Measurements from ENCODE around the gene OR2B6. TPM values are rescaled to one million over a fixed set of nuclear protein-coding genes. Genes with fewer than 3 reads are reported as not detected.

OR2B6 gene
- total RNA-seq, 1 experiment from 2014 or later, result not detected

GRCh38 chr6:27972750-27973149, 15.7 kb downstream of the OR2B6 start:
- no peaks in the 10 kb centered on the region for H3K4me1 ChIP-seq
- H3K4me1 Mint-ChIP-seq (ENCODE audit: low read depth, unreplicated experiment), result no peaks in the 10 kb centered on the region
- no peak overlapping the region for H3K27ac Mint-ChIP-seq (ENCODE audit: unreplicated experiment)
- peaks cover 10% of the 10 kb centered on the region for H3K27me3 Mint-ChIP-seq (ENCODE audit: insufficient read depth, unreplicated experiment)
- TF ChIP-seq CTCF (IDR thresholded peaks at IDR 0.05; ENCODE audit: insufficient read depth in 1 of 2, low read depth in 1 of 2, low read length in 1 of 2, severe bottlenecking in 1 of 2, unreplicated experiment in 1 of 2), result no peak
- no peaks in the 10 kb centered on the region for H3K9me3 Mint-ChIP-seq (ENCODE audit: unreplicated experiment)
- H3K4me3 ChIP-seq (ENCODE audit: low read depth, low read length), result no peak overlapping the region
- intact Hi-C loops (cut with micrococcal nuclease; ENCODE audit: unreplicated experiment), result no loop called here
- no peak overlapping the region for H3K4me3 Mint-ChIP-seq (ENCODE audit: unreplicated experiment)
- DNase-seq, result no peak
- no peaks in the 10 kb centered on the region for H3K36me3 ChIP-seq (ENCODE audit: control insufficient read depth, insufficient read depth, low read length)
- POLR2A ChIA-PET, result no interaction called here
- no peaks in the 10 kb centered on the region for H3K36me3 Mint-ChIP-seq (ENCODE audit: insufficient read depth, unreplicated experiment)
- CTCF ChIA-PET, result no interaction called here
- no peaks in the 10 kb centered on the region for H3K27me3 ChIP-seq (replicated peaks; ENCODE audit: control insufficient read depth, insufficient read depth, low read length)
- BruUV-seq (replicated peaks), result no TSS peak
- 0 out of 2 replicates have a peak, but pooled peaks cover 5% of the 10 kb centered on the region for H3K9me3 ChIP-seq

GRCh38 chr6:27977387-27977786, 20.3 kb downstream of the OR2B6 start:
- no TSS peak for BruUV-seq (replicated peaks)
- Mint-ChIP-seq H3K4me3 (ENCODE audit: unreplicated experiment) (no peak overlapping the region), H3K27me3 (ENCODE audit: insufficient read depth, unreplicated experiment) (peaks cover 11% of the 10 kb centered on the region), H3K27ac (ENCODE audit: unreplicated experiment) (no peak overlapping the region), H3K9me3 (ENCODE audit: unreplicated experiment) (no peaks in the 10 kb centered on the region), H3K4me1 (ENCODE audit: low read depth, unreplicated experiment) (no peaks in the 10 kb centered on the region), H3K36me3 (ENCODE audit: insufficient read depth, unreplicated experiment) (no peaks in the 10 kb centered on the region)
- H3K9me3 ChIP-seq, result no peaks in the 10 kb centered on the region
- H3K4me3 ChIP-seq (ENCODE audit: low read depth, low read length), result no peak overlapping the region
- no peaks in the 10 kb centered on the region for H3K4me1 ChIP-seq
- TF ChIP-seq CTCF (IDR thresholded peaks at IDR 0.05; ENCODE audit: insufficient read depth in 1 of 2, low read depth in 1 of 2, low read length in 1 of 2, severe bottlenecking in 1 of 2, unreplicated experiment in 1 of 2), result no peak
- DNase-seq, result no peak
- ChIA-PET CTCF (no interaction called here), POLR2A (no interaction called here)
- no peaks in the 10 kb centered on the region for H3K36me3 ChIP-seq (ENCODE audit: control insufficient read depth, insufficient read depth, low read length)
- H3K27me3 ChIP-seq (replicated peaks; ENCODE audit: control insufficient read depth, insufficient read depth, low read length), result no peaks in the 10 kb centered on the region
- intact Hi-C loops (cut with micrococcal nuclease; ENCODE audit: unreplicated experiment), result no loop called here

GRCh38 chr6:27978705-27979104, 21.7 kb downstream of the OR2B6 start:
- no TSS peak for BruUV-seq (replicated peaks)
- intact Hi-C loops (cut with micrococcal nuclease; ENCODE audit: unreplicated experiment), result no loop called here
- peaks cover 11% of the 10 kb centered on the region for H3K27me3 Mint-ChIP-seq (ENCODE audit: insufficient read depth, unreplicated experiment)
- POLR2A ChIA-PET, result no interaction called here
- no peaks in the 10 kb centered on the region for H3K36me3 ChIP-seq (ENCODE audit: control insufficient read depth, insufficient read depth, low read length)
- CTCF ChIA-PET, result no interaction called here
- no peak overlapping the region for H3K27ac Mint-ChIP-seq (ENCODE audit: unreplicated experiment)
- H3K4me3 Mint-ChIP-seq (ENCODE audit: unreplicated experiment), result no peak overlapping the region
- H3K9me3 Mint-ChIP-seq (ENCODE audit: unreplicated experiment), result no peaks in the 10 kb centered on the region
- DNase-seq, result no peak
- H3K36me3 Mint-ChIP-seq (ENCODE audit: insufficient read depth, unreplicated experiment), result no peaks in the 10 kb centered on the region
- H3K27me3 ChIP-seq (replicated peaks; ENCODE audit: control insufficient read depth, insufficient read depth, low read length), result no peaks in the 10 kb centered on the region
- H3K4me1 Mint-ChIP-seq (ENCODE audit: low read depth, unreplicated experiment), result no peaks in the 10 kb centered on the region
- no peaks in the 10 kb centered on the region for H3K4me1 ChIP-seq
- H3K4me3 ChIP-seq (ENCODE audit: low read depth, low read length), result no peak overlapping the region
- H3K9me3 ChIP-seq, result no peaks in the 10 kb centered on the region
- TF ChIP-seq CTCF (IDR thresholded peaks at IDR 0.05; ENCODE audit: insufficient read depth in 1 of 2, low read depth in 1 of 2, low read length in 1 of 2, severe bottlenecking in 1 of 2, unreplicated experiment in 1 of 2), result no peak

All from Caco-2 (cell line).